NCI-H2171 (cell line): ENCODE measurements around the gene TGM2.

Experiments
- DNase-seq: peaks from one replicate; lab custom pipeline; 2025; lab: John Stamatoyannopoulos, UW

Gene TGM2

GRCh38 chr20:38177201-38177600 lies 12.1 kb upstream of the TGM2 start:
- no peak for DNase-seq

DNA sequence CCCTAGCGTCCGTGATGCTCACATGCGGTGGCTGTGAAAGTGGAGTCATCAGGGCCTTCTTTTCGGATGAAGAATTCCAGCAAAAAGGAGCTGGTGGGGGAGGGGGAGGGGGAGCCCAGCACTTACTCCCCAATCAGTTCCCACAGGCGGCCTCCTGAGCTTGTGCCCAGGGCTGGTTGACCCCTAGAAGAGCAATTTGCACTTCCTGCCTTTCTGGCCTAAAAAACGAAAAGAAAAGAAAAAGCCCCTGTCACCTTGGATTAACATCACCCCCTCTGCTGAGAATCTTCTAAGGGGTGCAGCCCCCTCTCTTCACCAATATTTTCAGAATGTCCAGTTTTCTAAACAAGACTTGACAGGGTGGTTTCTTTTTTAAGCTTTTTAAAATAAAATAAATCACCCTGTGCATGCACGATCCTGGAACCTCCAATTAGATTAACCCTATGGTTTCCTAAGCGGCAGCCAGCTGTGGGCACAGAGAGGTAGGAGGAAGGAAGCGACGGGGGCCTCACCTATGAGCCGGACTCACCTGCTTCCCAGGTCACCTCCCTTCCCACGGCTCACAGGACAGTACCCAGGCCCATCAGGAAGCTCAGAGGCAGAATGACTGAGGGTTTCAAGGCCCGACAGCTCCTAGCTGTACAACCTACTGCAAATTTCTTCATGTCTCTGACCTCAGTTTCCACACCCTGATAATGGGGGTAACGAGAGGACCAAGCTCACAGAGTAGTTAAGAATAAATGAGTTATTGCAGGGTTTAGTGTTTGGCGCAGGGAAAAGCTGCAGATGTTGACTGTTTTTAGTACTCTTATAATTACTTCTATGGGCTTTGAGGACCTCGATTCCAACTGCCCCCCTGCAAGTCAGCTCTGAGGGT lies 10.5 kb upstream of the TGM2 start:
- DNase-seq = no peak

GRCh38 chr20:38173237-38174156 lies 8.4 kb upstream of the TGM2 start:
- no peak for DNase-seq

- DNase-seq = no peak
Observed at GRCh38 chr20:38172408-38172807, 7.3 kb upstream of the TGM2 start.

- no peak for DNase-seq
Observed at GRCh38 chr20:38171675-38172043, 6.6 kb upstream of the TGM2 start.

- no peak for DNase-seq
Observed at GRCh38 chr20:38170826-38171674, 6.0 kb upstream of the TGM2 start.

DNA sequence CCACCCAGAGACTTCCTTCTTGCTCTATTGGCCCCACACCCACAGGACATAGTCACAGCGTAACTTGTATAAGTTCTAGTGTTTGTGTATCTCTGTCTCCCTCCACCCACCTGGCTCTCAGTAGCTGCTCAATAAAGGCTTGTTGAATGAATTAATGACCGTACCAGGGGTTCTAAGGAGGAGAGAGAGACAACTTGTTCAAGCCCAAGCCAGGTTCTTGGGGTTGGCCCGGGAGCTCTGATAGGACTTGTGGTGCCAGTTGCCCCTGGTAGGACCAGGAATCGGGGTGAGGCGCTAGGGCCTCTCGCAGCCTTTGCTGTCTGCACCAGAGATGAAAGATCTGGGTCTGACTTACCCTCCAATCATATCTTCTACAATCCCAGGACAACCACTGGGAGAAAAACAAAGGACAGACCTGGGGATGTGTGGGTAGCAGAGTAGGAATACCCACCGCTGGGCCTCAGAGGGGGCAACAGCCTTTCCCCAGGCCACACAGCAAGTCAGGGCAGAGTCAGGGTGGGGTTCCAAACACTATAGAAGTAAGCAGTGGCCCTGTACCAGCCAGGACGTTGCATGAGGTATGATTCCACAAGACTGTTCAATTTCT lies 5.3 kb upstream of the TGM2 start:
- no peak for DNase-seq

DNA sequence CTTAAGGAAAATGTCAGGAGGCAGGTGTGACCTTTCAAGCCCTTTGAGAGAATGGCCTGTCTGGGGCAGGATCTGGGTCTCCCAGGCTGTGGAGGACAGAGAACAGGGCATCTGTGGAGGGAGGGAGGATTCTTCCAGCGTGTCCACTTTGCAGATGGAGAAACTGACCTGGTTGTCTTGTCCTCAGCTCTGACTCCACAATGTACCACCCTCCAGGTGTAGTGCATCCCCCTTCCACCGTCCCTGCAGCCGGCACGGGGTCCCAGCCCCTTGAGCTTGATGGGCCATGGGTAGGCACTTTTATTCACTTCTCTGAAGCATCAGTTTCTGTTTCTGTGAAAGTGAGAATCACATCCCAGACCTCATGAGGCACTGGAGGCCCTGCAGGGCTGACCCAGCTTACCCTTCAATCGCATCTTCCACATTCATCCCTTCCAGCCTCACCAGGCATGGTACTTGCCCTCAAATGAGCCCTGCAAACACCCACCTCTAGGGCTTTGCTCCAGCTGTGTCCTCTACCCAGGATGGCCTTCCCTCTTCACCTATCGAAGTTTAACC lies 4.6 kb upstream of the TGM2 start:
- no peak for DNase-seq

DNA sequence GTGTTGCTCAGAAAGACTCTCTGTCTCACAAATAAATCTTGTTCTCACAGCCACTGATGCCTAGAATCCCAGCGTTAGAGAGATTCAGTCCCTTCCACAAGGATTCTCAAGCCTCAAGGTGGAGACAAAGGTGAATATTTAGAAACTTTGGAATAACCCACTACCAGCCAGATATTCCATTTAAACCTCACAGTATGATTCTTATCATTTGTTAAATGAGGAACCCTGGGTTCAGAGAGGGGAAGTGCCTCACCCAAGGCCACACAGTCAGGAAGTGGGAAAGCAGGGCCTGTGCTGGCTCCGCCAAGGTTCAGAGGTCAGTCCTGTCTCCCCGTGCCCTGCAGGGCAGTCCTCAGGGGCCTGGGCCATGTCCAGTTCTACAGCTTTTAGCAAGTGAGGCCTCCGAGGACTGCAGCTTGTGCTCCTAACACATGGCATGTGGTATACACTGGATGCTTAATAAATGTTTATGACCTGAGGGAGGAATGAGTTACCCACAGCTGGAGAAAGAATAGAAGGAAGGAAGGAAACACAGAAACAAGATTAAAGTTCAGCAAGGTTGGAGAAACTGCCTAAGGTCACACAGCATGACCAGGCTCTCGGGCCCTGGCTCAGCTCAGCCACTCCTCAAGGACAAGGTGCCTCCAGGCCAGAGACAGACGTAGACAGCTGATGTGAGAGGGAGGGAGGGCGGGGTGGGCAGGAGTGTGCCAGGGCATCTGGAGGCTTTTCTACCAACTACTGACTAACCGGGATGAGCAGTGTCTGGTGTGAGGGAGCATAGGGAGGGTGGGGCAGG lies 3.9 kb upstream of the TGM2 start:
- no peak for DNase-seq

DNA sequence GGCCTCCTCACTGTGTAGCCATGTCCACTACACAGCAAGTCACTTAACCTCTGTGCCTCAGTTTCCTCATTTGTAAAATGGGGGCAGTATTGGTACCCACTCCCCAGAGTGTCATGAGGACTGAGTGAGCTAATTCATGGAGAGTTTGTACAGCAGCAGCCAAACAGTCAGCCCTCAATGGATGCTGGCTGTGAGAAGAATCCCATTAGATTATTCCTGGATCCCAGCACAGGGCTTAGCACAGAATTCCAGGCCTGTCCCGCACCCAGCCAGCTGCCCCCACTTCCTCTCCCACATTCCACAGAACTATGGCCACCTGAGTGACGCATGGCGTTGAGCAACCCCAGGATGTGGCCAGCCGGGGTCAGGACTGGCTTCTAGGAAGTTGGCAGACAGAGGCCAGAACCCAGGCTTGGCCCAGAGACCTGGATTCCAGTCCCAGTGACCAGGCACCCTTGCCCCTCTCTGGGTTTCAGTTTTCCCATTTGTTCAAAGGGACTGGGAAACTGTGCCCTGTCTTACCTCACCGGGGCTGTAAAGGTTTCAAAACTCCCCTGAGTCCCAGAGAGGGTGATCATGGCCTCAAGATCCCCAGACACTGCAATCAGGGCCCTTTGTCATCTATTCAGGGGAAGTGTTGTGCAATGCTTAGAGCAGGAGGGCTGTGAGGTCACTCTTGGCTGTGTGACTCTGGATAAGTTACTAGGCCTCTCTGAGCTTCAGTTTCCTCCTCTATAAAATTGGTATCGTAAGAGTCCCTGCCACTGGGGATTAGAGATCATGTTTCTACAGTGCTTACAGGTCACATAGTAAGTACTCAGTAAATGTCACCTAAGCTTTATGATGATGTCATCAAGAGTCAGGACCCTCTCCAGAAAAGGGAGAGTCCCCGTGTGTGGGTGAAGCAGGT lies 3.0 kb upstream of the TGM2 start:
- DNase-seq = no peak

- no peak for DNase-seq
Observed at GRCh38 chr20:38167328-38167850, 2.3 kb upstream of the TGM2 start.

- DNase-seq = no peak
Observed at GRCh38 chr20:38166703-38167233, 1.7 kb upstream of the TGM2 start.

GRCh38 chr20:38165966-38166702 lies 1.1 kb upstream of the TGM2 start:
- no peak for DNase-seq

DNA sequence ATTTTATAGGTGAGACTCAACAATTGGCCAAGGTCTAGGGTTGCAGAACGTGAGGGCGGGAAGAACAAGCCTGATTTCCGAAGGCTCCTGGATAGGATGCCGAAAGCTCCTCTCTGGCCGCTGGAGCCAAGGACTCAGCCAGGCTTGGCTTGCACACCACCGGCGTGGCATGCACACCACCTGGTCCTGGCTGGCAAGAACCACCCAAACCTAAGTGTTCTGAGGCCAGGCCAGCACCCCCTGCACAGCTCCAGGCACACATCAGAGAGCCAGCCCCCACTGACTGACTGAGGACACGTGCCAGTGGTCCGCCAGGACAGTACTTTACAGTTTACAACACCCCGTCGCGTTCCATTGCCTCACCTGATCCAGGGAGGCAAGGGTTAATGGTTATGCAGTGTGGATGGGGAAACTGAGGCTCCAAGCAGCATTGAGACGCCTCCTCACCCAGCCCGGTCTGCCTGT lies 414 bp downstream of the TGM2 start:
- DNase-seq = no peak

- DNase-seq = no peak
Observed at GRCh38 chr20:38164069-38164468, 1.0 kb downstream of the TGM2 start.

GRCh38 chr20:38162878-38163875 lies 1.9 kb downstream of the TGM2 start:
- no peak for DNase-seq

- no peak for DNase-seq
Observed at GRCh38 chr20:38162149-38162548, 2.9 kb downstream of the TGM2 start.
